G401.6 (cell line): Measurements from ENCODE around the gene PTS.
"Not testable (repeated sequence)": the region's sequence is repeated elsewhere in the genome, so short reads cannot be mapped to it uniquely, and the experiment has no call there.

Experiments
- FAIRE-seq: peaks from 2 replicates; lab custom pipeline; 2012; peaks lifted over from hg19 to GRCh38; lab: Jason Lieb, UNC

PTS gene

GRCh38 chr11:112226062-112226830 is at the start of gene PTS:
PTS (plus strand) TSS chr11:112226428; CDS start chr11:112226444, 16 bp downstream.
- FAIRE-seq, result no peak

DNA sequence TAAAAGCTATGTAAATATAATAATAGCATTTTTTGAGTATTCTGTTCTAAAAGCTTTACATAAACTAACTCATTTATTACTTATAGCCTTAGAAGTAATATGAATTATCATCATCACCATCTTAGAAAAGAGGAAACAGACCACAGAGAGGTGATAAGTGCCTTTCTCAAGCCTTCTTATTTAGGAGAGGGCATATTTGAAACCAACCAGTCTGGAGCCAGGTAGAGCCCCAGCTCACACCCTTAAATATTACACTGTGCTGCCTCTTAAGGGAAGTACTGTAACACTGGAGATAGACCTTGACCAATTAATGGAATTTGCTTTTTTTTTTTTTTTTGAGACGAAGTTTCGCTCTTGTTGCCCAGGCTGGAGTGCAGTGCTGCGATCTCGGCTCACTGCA is 48.6 kb upstream of the PTS start:
- no peak for FAIRE-seq

GRCh38 chr11:112178428-112178827 is 47.8 kb upstream of the PTS start:
- no peak for FAIRE-seq

DNA sequence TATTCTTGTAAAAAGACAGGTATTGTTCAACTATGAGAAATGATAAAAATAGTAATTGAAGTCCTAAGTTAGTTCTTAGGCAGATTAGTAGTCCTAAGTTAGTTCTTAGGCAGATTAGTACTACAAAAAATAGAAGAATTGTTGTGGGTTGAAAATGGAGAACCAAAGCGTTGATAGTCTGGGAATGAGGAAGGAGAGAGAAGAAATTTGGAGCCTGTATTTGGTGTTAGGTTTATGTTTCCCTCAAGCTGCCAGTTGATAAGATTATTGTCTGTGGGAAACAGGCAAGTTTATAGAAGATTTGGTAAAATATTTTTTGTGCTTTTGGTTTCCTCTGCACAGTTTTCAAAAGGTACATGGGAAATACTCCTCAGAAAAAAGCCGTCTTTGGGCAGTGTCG is 47.3 kb upstream of the PTS start:
- FAIRE-seq, result no peak

GRCh38 chr11:112179601-112180000 is 46.6 kb upstream of the PTS start:
- no peak for FAIRE-seq

DNA sequence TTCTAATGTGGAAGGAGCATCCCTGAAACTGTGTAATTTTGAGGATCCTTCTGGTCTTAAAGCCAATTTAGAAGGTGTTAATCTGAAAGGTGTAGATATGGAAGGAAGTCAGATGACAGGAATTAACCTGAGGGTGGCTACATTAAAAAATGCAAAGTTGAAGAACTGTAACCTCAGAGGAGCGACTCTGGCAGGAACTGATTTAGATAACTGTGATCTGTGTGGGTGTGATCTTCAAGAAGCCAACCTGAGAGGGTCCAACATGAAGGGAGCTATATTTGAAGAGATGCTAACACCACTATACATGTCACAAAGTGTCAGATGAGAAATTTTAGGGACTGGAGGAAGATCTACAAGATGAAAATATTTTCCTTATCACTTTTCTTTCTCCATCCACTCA is 43.4 kb upstream of the PTS start:
- no peak for FAIRE-seq

- no peak for FAIRE-seq
Observed at GRCh38 chr11:112185883-112186282, 40.3 kb upstream of the PTS start.

GRCh38 chr11:112186304-112186703 is 39.9 kb upstream of the PTS start:
- FAIRE-seq, result no peak

DNA sequence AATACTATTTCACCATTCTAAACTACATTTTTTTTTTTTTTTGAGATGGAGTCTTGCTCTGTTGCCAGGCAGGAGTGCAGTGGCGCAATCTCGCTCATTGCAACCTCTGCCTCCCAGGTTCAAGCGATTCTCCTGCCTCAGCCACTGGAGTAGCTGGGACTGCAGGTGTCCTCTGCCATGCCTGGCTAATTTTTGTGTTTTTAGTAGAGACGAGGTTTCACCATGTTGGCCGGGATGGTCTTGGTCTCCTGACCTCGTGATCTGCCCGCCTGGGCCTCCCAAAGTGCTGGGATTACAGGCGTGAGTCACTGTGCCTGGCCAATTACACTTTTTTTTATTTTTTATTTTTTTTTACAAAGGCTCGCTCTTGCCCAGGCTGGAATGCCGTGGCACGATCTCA is 31.1 kb upstream of the PTS start:
- FAIRE-seq, result not testable (repeated sequence)

DNA sequence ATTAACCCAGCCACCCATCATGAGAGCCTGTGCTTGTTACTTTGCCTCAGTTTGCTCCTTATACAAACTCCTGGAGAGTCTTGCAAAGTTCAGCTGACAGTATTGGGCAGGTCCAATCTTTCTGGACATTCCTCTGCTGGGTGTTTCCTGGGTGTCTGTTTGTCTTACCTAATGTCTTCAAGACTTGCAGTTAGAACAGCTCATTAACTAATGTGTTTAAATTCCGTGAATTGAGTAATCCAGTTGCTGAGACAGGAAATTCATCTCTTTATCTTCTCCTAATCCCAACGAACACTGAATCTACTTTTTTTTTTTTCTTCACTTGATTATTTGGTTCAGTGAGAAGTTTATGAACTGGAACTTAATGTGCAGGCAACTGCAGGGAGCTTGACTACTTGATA is 30.3 kb upstream of the PTS start:
- no peak for FAIRE-seq

- FAIRE-seq, result no peak
Observed at GRCh38 chr11:112196519-112197087, 29.6 kb upstream of the PTS start.

GRCh38 chr11:112199101-112199500 is 27.1 kb upstream of the PTS start:
- FAIRE-seq, result not testable (repeated sequence)

DNA sequence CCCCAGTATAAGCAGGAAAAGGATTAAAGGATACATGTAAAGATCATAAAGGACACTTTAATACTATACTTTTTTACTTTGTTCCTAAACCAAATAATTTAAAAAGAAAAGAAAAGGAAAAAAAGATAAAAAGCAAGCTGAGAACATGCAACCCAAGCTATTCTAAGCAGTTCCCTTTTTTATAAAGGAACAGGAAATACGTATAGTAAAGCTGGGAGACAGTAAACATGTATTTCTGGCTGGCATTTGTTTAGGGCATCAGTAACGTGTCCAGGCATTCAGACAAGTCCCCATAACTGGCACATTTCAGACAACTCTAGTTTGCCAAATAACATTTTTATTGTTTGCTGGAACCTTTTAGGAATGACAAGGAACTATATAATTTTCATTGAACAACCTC is 26.0 kb upstream of the PTS start:
- FAIRE-seq, result no peak

DNA sequence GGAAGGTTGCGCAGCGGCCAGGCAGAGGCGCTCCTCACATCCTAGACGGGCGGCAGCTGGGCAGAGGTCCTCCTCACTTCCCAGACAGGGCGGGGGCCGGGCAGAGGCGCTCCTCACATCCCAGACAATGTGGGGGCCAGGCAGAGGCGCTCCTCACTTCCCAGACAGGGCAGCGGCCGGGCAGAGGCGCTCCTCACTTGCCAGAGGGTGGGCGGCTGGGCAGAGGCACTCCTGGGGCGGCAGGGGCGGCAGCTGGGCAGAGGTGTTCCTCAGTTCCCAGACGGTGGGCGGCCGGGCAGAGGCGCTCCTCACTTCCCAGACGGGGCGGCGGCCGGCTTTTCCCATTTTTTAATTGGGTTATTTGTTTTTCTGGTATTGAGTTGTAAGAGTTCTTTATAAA is 20.2 kb upstream of the PTS start:
- no peak for FAIRE-seq

GRCh38 chr11:112210890-112211289 is 15.3 kb upstream of the PTS start:
- FAIRE-seq, result no peak

GRCh38 chr11:112211536-112211935 is 14.7 kb upstream of the PTS start:
- no peak for FAIRE-seq

- FAIRE-seq, result no peak
Observed at GRCh38 chr11:112212290-112212689, 13.9 kb upstream of the PTS start.

DNA sequence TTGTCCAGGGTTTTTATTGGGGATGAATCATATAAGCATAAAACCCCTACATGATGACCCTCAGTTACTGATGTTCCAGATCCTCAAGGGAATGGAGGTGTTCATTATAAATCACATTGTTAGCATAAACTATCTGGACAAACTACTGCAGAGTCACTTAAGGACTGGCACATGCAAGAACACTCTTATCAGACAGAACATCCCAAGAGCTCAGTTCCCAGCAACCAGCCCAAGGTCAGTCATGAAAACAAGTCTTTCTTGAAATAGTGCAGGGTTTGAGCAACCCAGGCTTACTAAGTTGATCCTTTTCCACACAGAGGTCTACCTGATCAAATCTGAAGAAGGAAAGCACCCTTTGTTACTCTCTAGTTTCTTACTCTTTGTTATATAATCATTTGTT is 13.5 kb upstream of the PTS start:
- no peak for FAIRE-seq

DNA sequence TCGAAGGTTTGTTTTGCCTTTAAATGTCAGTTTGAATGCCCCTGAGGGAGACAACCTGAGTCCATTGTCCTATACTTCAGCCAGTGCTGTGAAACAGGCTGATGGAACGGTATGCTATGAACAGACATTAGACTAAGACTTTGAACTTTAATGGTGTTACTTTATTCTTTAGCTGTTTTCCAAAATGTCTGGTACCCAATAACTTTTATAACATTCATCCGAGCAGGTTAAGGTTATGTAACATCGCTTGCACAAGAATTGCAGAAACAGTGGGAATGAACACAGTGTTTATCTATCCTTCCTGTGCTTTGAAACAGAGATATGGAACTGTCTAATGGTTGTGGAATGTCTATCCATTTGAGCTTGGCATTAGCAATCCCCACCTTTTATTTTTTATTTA is 12.5 kb upstream of the PTS start:
- no peak for FAIRE-seq

DNA sequence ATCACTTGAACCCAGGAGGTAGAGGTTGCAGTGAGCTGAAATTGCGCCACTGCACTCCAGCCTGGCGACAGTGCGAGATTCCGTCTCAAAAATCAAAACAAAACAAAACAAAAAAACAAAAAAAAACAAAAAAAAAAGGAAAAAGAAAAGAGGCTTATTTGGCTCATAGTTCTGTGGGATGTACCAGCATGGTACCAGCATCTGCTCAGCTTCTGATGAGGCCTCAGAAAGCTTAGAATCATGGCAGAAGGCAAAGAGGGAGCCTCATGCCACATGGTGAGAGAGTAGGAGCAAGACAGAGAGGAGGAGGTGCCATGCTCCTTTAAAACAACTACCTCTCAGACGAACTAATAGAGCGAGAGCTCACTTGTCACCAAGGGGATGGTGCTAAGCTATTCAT is 10.6 kb upstream of the PTS start:
- no peak for FAIRE-seq

DNA sequence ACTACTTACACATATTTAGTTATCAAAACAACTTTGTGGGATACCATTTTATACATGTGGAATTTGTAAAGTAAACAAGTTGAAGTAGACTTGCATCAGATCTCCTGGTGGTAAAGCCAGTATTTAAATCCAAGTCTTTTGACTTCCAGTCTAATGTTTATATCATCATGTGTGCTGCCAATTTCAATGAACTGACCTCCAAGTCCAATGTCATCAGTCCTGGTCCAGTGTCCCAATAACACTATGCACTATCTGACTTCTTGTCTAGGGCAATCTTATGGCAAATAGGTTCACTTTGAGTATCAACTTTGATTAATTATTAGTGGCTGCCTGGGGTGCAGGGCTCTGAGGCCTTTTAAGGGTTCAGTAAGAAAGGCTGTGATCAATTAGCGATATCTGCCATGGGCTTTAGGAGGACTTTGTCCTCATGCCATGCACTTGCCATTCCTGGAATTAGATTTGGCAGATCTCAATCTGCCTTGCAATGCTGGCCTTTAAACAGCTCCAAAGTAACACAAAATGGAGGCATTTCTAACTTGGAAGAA is 9.6 kb upstream of the PTS start:
- FAIRE-seq, result no peak

DNA sequence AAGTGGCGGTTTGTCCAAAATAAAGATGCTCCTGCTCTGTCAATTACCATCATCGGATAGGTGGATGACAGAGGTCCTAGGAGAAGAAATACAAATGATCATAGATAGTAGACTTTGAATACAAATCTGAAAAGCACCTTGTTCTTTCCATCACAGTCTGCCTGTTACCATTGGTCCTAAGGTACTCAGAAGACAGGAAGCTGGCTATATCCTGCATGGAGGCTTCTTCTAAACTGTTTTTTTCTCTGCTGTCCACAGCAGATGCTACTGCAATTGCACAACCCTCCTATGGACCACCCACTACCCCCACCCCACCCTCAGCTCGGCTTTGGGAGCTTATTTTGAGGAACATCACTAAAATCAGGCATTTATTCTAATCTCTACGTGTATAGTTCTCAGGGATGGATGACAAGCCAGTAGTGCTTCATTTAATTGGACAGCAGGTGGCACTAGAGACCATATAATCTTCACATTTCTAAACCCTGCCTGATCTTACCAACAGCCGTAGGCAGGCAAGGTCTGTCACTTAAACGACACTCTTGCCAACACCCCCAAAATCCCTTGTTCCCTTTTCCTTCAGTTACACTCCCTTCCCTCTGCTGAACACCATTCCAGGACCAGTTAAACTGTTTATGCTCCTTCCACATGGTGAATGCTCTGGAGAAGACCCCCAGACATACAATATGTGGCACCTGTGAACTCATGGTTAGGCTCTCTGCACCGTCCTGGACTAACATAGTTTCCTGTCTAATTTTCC is 6.6 kb upstream of the PTS start:
- peak; percentile 80 for FAIRE-seq

- no peak for FAIRE-seq
Observed at GRCh38 chr11:112221274-112221835, 4.9 kb upstream of the PTS start.
